NCI-H460 (cell line): ENCODE data around the gene MAD1L1. TPM values are rescaled to one million over a fixed set of nuclear protein-coding genes. Genes with fewer than 3 reads are reported as not detected.
"Not testable (repeated sequence)": the region's sequence is repeated elsewhere in the genome, so short reads cannot be mapped to it uniquely, and the experiment has no call there.

ENCODE experiments used
- DNase-seq: peaks from one replicate; pipeline ENCODE4 v3.0.0-alpha.2; 2016; ENCODE audit warnings: low read depth; ENCODE audit errors: extremely low read depth
- total RNA-seq: library from RNA; depleted of rRNA; stranded (reverse); fragments of >200 nt; shearing (Covaris generic); gene quantifications from 2 replicates; pipeline ENCODE4 v1.2.3, GENCODE V29; 2014

Gene MAD1L1
- total RNA-seq, 1 experiment from 2014 or later = 25.9 TPM

- no peak for DNase-seq
Measured at GRCh38 chr7:2038931-2039728, 193.6 kb downstream of the MAD1L1 start.

DNA sequence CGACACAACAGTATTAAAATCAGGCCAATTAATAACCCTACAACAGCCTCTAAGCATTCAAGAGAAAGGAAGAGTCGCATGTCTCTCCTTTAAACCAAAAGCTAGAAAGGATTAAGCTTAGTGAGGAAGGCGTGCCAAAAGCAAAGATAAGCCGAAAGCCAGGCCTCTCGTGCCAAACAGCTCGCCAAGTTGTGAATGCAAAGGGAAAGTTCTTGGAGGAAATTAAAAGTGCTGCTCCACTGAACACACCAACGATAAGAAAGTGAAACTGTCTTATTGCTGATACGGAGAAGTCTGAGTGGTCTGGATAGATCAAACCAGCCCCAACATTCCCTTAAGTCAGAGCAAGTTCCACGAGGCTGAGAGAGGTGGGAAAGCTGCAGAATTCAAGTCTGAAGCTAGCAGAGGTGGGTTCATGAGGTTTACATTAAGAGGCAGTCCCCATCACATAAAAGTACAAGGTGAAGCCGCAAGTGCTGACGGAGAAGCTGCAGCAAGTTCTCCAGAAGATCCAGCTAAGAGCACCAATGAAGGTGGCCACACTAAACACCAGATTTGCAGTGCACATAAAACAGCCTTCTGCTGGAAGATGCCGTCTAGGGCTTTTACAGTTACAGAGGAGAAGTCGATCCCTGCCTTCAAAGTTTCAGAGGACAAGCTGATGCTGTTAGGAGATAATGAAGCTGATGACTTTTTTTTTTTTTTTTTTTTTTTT, 194.8 kb downstream of the MAD1L1 start:
- DNase-seq = no peak

DNA sequence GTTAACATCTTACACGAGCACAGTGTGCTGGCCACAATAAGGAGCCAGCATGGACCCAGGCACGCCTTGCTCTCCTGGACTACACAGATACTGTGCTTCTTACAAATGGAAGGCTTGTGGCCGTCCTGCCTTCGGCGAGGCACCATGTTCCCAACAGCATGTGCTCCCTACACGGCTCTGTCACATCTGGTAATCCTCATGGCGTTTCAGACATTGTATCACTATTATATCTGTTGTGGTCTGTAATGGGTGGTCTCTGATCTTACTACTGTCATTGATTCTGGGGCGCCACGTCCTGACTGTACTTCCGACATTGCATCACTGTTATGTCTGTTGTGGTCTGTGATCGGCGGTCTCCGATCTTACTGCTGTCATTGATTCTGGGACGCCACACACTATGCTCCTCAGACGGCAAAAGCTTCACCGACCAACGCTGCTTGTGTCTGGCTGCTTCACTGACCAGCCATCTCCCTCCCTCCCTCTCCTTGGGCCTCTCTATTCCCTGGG, 195.4 kb downstream of the MAD1L1 start:
- no peak for DNase-seq

DNA sequence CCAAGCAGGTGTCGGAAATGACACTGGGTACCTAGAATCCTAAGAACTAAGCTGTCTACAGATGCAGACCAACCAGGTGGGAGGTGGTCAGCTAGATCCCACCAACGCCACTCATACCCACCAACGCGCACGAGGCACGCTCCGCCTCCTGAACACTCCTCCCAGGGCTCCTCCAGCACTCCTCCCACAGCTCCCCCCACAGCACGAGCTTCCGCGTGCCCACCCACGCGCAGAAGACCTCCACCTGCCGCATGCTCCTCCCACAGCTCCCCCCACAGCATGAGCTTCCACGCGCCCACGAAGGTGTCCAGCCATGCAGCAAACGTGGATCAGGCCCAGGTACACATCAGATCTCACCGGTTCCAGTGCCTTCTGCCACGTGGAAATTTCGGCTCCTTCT, 196.0 kb downstream of the MAD1L1 start:
- DNase-seq = no peak

GRCh38 chr7:2036201-2036600, 196.5 kb downstream of the MAD1L1 start:
- not testable (repeated sequence) for DNase-seq

DNA sequence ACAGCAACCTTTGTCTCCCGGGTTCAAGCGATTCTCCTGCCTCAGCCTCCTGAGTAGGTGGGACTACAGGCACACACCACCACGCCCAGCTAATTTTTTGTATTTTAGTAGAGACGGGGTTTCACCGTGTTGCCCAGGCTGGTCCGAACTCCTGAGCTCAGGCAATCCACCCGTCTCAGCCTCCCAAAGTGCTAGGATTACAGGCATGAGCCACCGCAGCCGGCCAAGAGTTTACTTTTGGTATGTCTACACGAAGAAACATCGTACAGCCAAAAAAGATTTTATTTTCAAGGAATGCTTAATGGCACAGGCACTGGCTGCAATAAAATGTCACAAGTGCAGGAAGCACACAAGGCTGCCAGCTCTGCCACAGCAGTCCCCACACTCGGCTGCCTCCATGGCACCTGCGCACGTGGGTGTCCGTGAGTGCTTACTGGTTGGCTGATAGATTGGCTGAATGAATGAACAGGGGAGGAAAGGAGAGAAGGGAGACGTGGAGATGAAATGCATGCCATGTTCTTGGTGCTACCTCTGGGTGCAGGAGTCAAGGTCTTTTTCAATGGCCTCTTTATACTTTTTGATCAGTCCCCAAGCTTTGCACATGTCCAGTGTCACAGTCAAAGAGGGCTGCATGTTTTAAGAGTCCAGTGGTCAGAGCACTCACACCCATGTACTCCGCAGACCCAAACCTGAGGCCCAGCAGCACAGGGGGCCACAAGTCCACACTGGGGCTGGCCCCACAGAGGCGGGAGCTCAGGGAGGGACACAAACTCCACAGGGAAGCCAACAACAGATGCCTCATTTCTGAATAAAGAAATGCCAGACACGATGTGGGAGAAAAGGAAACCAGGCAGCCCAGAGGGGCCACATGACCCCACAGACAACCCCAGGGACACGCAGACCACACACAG, 198.2 kb downstream of the MAD1L1 start:
- DNase-seq = no peak

GRCh38 chr7:2033586-2034135, 199.1 kb downstream of the MAD1L1 start:
- no peak for DNase-seq

GRCh38 chr7:2032876-2033407, 199.8 kb downstream of the MAD1L1 start:
- no peak for DNase-seq

- no peak for DNase-seq
Measured at GRCh38 chr7:2032030-2032875, 200.5 kb downstream of the MAD1L1 start.

DNA sequence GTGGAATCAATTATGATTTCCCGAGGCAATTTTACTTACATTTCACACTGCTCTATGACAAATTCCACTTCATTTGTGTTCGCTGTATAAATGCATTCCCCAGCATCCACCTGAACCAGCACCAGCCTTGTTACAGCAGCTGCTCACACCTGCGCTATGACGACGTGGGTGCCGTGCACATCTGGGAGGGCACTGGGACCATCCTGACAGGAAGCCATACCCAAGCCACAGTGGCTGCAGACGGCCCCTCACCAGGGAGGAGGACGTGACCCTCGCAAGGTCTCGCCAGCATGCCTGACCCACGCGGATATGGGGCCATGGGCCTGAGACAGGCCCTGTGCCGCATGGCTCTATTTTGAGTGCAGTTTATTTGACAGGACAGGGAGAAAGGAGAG, 201.3 kb downstream of the MAD1L1 start:
- no peak for DNase-seq

- DNase-seq = no peak
Measured at GRCh38 chr7:2030475-2031450, 202.0 kb downstream of the MAD1L1 start.

GRCh38 chr7:2029936-2030335, 202.8 kb downstream of the MAD1L1 start:
- no peak for DNase-seq

DNA sequence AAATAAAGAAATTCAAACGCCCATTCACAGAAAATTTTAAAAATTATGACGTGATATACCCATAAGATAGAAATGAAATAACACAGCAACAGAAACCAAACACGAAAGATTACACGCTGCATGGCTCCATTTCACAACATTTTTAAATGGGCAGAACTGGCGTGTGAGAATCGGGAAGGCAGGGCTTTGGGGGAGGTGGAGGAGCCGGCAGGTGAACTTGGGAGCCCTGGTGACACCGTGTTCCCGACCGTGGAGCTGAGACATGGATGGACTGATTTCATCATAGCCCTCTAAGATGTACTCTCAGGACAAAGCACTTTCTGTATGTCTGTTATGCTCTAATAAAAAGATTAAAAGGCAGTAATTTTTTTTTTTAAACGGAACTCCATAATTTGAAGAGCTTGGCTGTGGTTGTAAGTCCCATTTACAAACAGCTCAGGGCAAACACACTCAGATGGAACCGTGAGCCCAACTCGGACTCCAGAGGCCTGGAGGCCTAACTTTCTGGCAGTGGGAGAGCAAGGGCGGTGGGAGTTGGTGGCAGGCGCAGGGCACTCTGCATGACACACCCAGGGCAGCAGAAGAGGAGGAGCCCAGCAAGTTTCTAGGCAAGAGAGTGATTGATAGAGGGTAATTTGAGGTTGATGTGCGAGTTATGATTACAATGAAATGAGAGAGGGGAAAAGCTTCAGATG, 203.4 kb downstream of the MAD1L1 start:
- no peak for DNase-seq

DNA sequence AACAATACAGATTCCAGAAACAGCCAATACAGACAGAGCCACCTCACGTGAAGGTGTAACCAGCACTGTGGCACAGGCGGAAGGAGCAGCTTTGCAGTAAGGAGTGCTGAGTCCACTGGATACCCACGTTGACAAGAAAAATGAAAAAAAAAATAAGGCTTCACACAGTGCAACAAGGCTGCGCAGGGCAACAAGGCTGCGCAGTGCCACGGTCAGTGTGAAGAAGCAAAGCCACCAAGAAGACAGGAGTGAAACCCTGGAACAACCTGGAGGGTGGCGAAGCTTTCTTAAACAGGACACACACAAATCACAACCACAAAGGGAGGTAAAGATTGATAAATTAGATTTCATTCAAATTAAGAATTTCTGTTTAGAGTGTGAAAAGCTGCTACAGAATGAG, 204.0 kb downstream of the MAD1L1 start:
- DNase-seq = no peak

DNA sequence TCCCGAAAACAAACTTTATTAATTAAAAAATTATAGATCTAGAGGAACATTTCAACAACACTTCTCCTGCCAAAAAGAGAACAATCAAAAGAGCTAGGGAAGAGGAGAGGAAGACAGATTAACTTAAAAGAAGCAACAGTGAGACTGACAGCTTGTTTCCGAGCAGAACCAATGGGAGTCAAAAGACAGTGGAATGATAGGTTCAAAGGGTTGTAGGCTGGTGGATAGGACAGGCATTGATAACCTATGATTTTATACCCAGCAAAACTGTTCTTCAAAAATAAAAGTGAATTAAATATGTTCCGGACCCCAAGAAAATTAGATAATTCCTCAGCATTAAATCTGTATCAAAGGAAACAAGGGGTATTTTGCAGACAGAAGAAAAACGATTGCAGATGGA, 207.6 kb downstream of the MAD1L1 start:
- no peak for DNase-seq

DNA sequence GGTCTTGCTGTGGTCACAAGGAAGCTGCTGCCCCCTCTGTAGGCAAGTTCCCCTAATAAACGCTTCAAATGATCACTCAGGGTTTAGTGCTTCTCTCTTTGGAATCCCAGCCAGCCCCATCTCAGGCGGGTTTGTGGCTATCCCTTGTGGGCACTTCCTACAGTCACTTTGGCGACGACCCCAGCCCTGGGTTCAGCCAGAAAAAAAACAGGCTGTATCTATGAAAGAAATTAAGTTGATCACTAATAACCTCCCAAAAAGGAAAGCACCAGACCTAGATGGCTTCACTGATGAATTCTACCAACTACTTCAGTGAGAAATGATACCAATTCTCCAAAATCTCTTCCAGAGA, 208.2 kb downstream of the MAD1L1 start:
- no peak for DNase-seq

DNA sequence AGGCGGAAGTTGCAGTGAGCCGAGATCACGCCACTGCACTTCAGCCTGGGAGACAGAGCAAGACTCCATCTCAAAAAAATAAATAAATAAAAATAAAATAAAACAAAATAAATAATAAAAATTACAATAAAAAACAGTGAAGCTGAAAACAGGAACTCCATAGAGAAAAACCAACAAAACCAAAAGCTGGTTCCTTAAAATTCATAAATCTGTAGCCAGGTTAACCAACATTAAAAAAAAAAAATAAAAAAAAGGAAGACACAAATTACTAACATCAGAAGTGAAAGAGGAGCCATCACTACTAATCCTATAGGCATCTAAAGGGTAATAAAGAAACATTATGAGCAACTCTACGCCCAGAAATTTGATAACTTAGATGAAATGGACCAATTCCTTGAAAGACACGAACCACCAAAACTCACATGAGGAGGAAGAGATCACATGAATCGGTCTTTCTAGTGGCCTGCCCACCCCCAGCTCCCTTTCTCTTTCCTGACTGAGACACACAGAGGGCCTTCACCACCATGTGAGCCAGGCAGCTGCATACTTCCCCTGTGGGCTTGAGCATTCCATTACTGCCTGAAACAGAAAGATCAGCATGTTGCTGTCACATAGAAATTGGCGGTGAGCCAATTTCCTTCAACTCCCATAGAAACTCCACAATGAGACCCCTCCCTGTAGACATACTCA, 208.7 kb downstream of the MAD1L1 start:
- DNase-seq = no peak
